HEK293T (cell line): ENCODE measurements around the gene SPESP1.

Experiments used
- CTCF ChIA-PET: fragments of 350-600 bp; formaldehyde crosslinking; extraction: SDS; loops from one replicate; lab custom pipeline; 2021; ENCODE audit warnings: antibody characterized with exemption, inconsistent platforms; lab: Yijun Ruan, JAX
- POLR2A ChIA-PET: fragments of 350-600 bp; formaldehyde crosslinking; extraction: SDS; loops from one replicate; lab custom pipeline; 2020; ENCODE audit warnings: antibody characterized with exemption, inconsistent platforms; lab: Yijun Ruan, JAX
- DNase-seq: peaks from one replicate; pipeline ENCODE4 v3.0.0; 2012; ENCODE audit warnings: mixed read lengths; ENCODE audit errors: extremely low spot score
- ARNT ChIP-seq: fragments of 450-650 bp; IDR thresholded peaks from 2 replicates; pipeline ENCODE4 v1.6.1; 2017; ENCODE audit warnings: mild to moderate bottlenecking
- BHLHE40 ChIP-seq: fragments of 450-650 bp; IDR thresholded peaks from 2 replicates; pipeline ENCODE4 v1.6.1; 2016; ENCODE audit warnings: mild to moderate bottlenecking, moderate library complexity, borderline replicate concordance
- CTBP1 ChIP-seq: fragments of 450-650 bp; IDR thresholded peaks from 2 replicates; pipeline ENCODE4 v1.6.1; 2016; ENCODE audit warnings: borderline replicate concordance
- ELF4 ChIP-seq: fragments of 450-650 bp; IDR thresholded peaks from 2 replicates; pipeline ENCODE4 v1.6.1; 2017; ENCODE audit warnings: antibody characterized with exemption
- FOXA1 ChIP-seq: fragments of 450-650 bp; IDR thresholded peaks from 2 replicates; pipeline ENCODE4 v1.6.1; 2016; ENCODE audit warnings: mild to moderate bottlenecking
- FOXK2 ChIP-seq: fragments of 450-650 bp; IDR thresholded peaks from 2 replicates; pipeline ENCODE4 v1.6.1; 2016; ENCODE audit warnings: mild to moderate bottlenecking
- FOXM1 ChIP-seq: fragments of 450-650 bp; IDR thresholded peaks from 2 replicates; pipeline ENCODE4 v1.6.1; 2017; ENCODE audit warnings: mild to moderate bottlenecking, borderline replicate concordance
- HDGF ChIP-seq: fragments of 450-650 bp; IDR thresholded peaks from 2 replicates; pipeline ENCODE4 v1.6.1; 2017; ENCODE audit warnings: antibody characterized with exemption, borderline replicate concordance
- L3MBTL2 ChIP-seq: fragments of 450-650 bp; conservative IDR thresholded peaks from 2 replicates; pipeline ENCODE4 v1.6.1; 2016; ENCODE audit warnings: mild to moderate bottlenecking
- LEF1 ChIP-seq: fragments of 450-650 bp; IDR thresholded peaks from 2 replicates; pipeline ENCODE4 v1.6.1; 2017; ENCODE audit warnings: mild to moderate bottlenecking, borderline replicate concordance
- NFRKB ChIP-seq: fragments of 450-650 bp; IDR thresholded peaks from 2 replicates; pipeline ENCODE4 v1.6.1; 2016; ENCODE audit warnings: mild to moderate bottlenecking, moderate library complexity
- SP1 ChIP-seq: fragments of 450-650 bp; IDR thresholded peaks from 2 replicates; pipeline ENCODE4 v1.6.1; 2017
- SUZ12 ChIP-seq: fragments of 450-650 bp; IDR thresholded peaks from 2 replicates; pipeline ENCODE4 v1.6.1; 2016; ENCODE audit warnings: mild to moderate bottlenecking
- TARDBP ChIP-seq: fragments of 450-650 bp; IDR thresholded peaks from 2 replicates; pipeline ENCODE4 v1.6.1; 2016
- ZNF384 ChIP-seq: fragments of 450-650 bp; IDR thresholded peaks from 2 replicates; pipeline ENCODE4 v1.6.1; 2016
- TF ChIP-seq, protein P1 (sequence below): fragments of 450-650 bp; IDR thresholded peaks from 2 replicates; pipeline ENCODE4 v1.6.1; 2016

The SPESP1 gene

DNA sequence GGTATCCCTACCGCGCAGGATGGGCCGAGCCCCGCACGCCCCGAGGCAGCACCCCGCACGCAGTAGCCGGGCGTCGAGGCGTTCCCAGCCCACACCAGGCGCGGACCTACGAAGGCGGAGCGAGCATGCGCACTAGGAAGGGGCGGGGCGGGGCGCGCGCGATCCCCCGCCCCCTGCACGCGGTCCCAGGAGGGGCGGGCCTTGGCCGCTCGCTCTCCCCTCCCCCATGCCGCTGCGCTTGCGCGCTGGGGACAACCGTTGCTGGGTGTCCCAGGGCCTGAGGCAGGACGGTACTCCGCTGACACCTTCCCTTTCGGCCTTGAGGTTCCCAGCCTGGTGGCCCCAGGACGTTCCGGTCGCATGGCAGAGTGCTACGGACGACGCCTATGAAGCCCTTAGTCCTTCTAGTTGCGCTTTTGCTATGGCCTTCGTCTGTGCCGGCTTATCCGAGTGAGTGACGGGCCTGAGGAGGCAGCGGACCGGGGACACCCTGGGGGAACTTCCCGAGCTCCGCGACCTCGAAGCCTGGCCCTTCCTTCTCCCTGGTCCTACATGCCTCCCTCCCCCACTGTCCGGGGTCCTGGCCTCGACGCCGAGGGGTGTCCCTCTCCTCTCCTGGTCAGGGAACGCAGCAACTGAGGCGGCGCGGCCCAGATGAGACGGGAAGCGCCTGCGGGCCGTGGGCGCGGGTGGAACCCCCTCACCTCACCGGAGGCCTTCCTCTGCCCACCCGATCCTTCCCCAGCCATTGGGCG lies at the start of gene SPESP1:
Gene SPESP1 (plus strand): TSS at position 258 of the 755 bp plus-strand sequence. CDS start 129 bp downstream, at position 387.
- DNase-seq: no peak
- POLR2A ChIA-PET: no interaction called here

DNA sequence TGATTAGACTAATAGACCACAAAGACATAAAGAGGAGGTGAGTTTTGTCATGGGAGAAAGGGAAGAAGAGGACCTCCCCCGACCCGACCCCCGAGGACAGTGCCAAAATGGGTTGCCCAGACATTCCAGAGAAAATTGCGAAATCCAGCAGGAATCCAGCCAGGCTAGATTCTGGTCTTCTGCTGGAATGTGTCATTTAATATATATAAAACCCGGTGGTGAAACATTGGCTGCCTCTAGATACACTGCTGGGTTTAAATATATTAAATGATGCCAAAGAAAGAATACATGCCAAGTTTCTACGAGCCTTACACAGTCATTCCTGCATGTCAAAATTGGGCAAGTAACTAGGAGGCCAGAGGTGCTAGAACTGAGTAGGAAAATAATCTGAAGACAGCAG lies 45.3 kb upstream of the SPESP1 start:
- POLR2A ChIA-PET: no interaction called here

More for the DNA sequence above, at the start of gene SPESP1:
- TF ChIP-seq ZNF384: no peak
- TF ChIP-seq, protein P1, sequence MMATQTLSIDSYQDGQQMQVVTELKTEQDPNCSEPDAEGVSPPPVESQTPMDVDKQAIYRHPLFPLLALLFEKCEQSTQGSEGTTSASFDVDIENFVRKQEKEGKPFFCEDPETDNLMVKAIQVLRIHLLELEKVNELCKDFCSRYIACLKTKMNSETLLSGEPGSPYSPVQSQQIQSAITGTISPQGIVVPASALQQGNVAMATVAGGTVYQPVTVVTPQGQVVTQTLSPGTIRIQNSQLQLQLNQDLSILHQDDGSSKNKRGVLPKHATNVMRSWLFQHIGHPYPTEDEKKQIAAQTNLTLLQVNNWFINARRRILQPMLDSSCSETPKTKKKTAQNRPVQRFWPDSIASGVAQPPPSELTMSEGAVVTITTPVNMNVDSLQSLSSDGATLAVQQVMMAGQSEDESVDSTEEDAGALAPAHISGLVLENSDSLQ: no peak
- TF ChIP-seq CTBP1: no peak
- TF ChIP-seq ELF4: no peak
- no peak for TF ChIP-seq FOXA1
- no peak for TF ChIP-seq SUZ12
- no peak for TF ChIP-seq ARNT
- TF ChIP-seq TARDBP: no peak
- TF ChIP-seq HDGF: no peak
- no peak for TF ChIP-seq SP1
- no peak for TF ChIP-seq BHLHE40
- no peak for TF ChIP-seq FOXM1
- no peak for TF ChIP-seq FOXK2
- TF ChIP-seq LEF1: no peak
- no peak for TF ChIP-seq L3MBTL2
- CTCF ChIA-PET: no interaction called here

DNA sequence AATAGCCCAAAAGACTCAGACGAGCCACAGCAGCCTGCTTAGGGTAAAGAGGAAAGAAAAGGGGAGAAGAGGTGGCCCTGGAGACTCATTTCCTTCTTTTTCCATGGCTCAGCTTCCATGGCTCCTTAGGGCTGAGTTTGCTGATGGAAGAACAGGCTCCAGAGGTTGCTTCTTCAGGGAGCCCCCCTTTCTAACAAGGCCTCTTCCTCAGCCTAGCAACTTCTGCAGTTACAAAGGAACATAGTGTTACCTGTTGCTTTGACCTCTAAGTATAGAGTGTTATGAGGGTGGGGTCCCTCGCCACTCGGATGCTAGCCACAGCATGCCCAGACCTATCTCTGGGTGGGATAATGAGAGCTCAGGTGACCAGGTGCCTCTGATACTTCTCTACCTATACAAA lies 43.2 kb upstream of the SPESP1 start:
- DNase-seq: no peak
- CTCF ChIA-PET: no interaction called here
- TF ChIP-seq CTBP1: no peak
- TF ChIP-seq ARNT: no peak
- no peak for TF ChIP-seq LEF1
- no peak for TF ChIP-seq ELF4
- no peak for TF ChIP-seq SP1
- no peak for TF ChIP-seq ZNF384
- no peak for TF ChIP-seq NFRKB
- TF ChIP-seq L3MBTL2: no peak
- no peak for TF ChIP-seq TARDBP
- no peak for TF ChIP-seq FOXA1

More for the DNA sequence above, 45.3 kb upstream of the SPESP1 start:
- no peak for TF ChIP-seq FOXA1
- CTCF ChIA-PET: interaction anchor here (0.8 to 1.3 kb wide), 2 partner anchors 330 to 335 kb away, joined by 3 to 4 read pairs; no protein-coding TSS in a partner anchor
- no peak for DNase-seq

DNA sequence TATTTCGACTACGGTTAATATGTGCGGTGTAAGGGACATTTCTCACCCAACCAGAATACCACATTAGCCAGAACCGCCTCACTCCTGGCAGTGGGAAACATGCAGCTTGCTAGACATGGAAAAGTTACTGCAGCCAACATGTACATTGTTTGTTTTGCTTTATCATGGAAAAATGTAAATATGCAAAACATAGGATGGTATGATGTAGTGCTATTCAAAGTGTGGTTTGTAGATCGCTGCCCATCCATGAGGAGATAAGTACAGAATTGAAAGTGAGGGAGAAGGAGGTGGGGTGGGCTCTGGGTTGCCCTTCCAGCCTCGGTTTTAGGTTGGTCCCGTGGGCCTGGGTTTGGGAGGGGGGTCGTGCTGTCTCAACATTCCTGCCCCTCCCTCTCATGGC lies 42.5 kb upstream of the SPESP1 start:
- POLR2A ChIA-PET: no interaction called here

More for the DNA sequence above, 43.2 kb upstream of the SPESP1 start:
- POLR2A ChIA-PET: no interaction called here

DNA sequence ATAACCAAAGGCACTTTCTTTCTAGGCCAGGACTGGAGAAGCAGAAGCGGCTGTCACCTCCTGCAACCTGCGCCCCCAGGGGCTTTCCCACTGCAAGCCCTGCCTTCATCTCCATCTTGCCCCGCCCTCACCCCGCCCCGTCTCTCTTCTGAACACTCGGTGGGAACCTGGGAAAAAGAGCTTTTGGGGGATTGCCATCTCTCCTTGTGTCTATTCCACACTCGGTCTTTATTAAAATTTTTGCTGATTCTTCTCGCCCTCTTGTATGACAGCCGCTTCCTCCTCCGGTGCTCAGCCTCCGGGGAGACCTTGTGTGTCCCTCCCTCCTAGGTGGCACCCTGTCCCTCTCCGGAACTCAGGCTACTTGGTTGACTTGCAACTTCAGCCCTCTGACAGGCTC lies 41.9 kb upstream of the SPESP1 start:
- TF ChIP-seq BHLHE40 (no peak), ZNF384 (no peak), FOXM1 (no peak), SP1 (no peak), CTBP1 (no peak), ARNT (no peak), LEF1 (no peak), SUZ12 (no peak), ELF4 (no peak)
- TF ChIP-seq, protein P1: no peak
- no peak for DNase-seq
- ChIA-PET POLR2A (no interaction called here), CTCF (no interaction called here)

More for the DNA sequence above, 42.5 kb upstream of the SPESP1 start:
- TF ChIP-seq, protein P1: no peak
- TF ChIP-seq ARNT: no peak
- TF ChIP-seq HDGF: no peak
- TF ChIP-seq L3MBTL2: no peak
- no peak for TF ChIP-seq FOXA1
- CTCF ChIA-PET: interaction anchor here (0.7 kb wide), 1 partner anchor 27 kb away, joined by 4 read pairs; no protein-coding TSS in a partner anchor
- no peak for DNase-seq

DNA sequence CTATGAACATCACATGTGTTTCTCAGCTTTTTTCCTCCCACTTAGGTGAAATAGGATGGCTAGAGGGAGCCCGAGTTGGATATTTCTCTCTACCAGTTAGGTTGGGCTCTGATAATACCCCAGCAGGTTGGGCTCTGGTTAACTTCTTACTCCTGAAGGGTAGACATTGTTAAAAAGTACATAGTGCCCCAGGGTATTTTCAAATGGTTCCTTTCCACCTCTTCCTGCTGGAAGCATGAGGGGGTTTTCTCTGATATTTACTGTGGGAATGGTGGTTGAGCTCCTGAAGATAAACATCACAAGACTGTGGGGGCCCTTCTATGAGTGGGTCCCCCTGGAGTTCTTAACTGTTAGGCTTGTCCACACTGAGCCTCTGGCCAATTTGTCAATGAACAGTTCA lies 36.1 kb upstream of the SPESP1 start:
- POLR2A ChIA-PET: no interaction called here
- TF ChIP-seq SUZ12: no peak
- no peak for TF ChIP-seq FOXA1
- no peak for TF ChIP-seq BHLHE40
- no peak for TF ChIP-seq SP1
- TF ChIP-seq L3MBTL2: no peak
- TF ChIP-seq ZNF384: no peak
- no peak for TF ChIP-seq ELF4
- TF ChIP-seq, protein P1: no peak
- TF ChIP-seq TARDBP: no peak
- no peak for TF ChIP-seq FOXM1
- TF ChIP-seq HDGF: no peak
- CTCF ChIA-PET: no interaction called here
- DNase-seq: no peak
